GM19463 (cell line): ENCODE data around the gene KDELR1.
"Not testable (repeated sequence)": the region's sequence is repeated elsewhere in the genome, so short reads cannot be mapped to it uniquely, and the experiment has no call there.

Experiments used
- ATAC-seq: cut with Tn5 transposase; IDR thresholded peaks from one replicate; pipeline ENCODE4 v1.9.1; 2021; ENCODE audit warnings: mild to moderate bottlenecking, moderate library complexity; ENCODE audit not compliant: unreplicated experiment

The KDELR1 gene

DNA sequence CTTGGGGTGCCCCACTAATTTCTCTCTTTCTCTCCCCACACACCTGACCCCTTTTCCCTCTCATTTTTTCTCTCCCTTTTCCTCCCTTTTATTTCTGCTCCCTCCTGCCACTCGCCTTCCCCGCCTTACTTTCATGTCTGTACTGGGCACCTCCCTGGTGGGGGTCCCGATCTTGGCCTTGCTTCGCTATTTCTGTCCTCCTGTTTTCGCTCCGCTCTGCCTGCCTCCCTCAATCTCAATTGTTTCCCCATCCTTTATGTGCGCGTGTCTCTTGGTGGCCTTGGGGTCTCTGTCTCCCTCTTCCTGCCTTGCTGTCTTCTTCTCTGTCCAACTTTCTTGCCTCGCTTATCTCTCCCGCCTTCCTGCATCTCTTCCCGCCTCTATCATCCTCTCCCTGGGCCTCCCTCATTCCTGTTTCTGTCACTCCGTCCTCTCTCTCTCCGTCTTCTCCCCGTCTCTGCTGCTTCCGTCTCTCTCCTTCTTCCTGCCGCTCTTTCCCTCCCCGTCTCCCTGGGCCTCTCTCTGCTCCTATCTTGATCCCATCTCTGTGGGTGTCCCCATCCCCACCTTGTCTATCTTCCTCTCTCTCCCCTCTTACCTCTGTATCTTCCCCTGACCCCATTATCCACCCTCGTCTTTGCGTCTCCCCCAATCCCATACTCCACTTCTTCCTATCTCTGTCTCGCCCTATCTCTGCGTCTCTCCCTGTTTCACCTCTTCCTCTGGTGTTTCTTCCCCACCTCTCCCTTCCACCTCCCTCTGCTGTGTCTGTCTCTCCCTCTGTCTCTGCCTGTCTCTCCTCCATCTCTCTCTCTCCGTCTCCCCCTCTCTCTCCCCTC is 6.1 kb upstream of the KDELR1 start:
- no peak for ATAC-seq

GRCh38 chr19:48396824-48397176 is 5.4 kb upstream of the KDELR1 start:
- no peak for ATAC-seq

- ATAC-seq, result no peak
Observed at GRCh38 chr19:48396016-48396823, 4.9 kb upstream of the KDELR1 start.

- ATAC-seq, result no peak
Observed at GRCh38 chr19:48395499-48395898, 4.1 kb upstream of the KDELR1 start.

- ATAC-seq, result no peak
Observed at GRCh38 chr19:48395170-48395455, 3.8 kb upstream of the KDELR1 start.

DNA sequence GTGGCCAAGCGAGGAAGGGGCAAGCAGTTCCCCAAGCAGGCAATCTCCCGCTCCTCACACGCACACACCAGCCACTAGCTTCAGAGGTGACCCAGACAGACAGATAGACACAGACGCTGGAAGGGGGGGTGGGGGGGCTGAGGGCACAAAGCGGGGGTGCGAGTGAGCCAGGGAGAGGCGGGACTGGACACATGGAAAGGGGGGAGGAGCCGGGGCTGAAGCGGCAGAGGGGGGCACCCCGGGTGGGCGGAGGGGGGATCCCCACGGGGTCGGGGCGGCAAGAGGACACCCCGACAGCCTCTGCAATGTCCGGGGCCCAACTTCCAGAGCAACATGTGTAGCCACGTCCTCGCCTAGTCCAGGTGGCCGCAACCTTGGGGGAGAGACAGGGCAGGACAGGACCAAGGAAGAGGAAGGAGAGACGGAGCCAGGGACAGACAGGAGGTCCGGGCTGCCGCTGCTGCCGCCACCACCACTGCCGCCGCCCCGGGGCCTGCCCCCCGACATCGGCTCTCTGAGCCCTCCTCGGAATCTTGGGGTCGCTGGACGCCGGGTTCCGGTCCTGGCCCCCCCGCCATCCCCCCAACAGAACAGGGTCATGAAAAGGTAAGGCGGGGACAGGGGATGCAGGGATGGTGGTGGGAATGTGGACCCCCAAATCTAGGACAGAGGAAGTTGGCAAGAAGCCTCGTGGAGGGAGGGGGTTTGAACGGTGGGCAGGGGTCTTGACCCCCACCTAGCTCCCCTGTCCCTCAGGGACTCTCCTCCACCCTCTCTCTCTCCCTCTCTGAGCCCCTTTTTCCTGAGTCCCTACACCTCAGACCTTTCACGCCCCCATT is 3.2 kb upstream of the KDELR1 start:
- ATAC-seq, result no peak

DNA sequence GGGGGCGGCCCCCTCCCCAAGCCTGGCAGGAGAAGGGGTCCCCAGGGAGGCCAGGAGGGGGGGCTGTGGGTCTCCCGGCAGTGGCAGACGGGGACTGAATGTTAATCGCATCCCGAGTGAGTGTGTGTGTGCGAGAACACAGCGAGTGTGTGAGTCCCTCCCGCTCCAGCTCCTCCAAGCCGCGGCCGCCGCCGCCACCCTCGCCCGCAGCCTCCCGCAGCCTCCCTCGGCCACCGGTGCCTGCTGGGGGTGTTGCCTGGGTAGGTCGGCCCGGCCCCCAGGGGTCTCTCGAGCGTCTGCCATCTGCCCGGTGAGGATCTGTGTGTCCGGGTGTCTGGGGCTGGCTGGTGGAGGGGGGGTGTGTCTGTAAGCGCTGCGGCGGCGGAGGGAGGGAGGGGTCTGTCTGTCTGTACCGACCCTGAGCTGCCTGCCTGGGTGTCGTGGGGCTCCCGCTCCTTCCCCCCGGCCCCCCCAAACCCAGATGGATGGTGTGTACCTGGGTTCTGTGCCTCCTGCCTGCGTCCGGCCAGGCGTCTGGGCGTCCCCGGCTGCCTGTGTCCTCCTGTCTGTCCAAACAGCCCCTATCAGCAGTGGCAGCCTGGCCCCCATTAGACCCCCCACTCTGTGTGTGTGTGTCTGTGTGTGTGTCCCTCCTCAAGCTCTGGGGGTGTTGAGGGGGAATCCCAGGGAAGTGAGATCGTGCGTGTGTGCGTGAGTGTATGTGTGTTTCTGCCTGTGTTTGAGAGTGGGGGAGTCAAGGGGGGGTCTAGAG is 2.4 kb upstream of the KDELR1 start, which contains the start of gene GRIN2D:
Gene GRIN2D, plus strand, starts transcription at position 110 of the 772 bp plus-strand sequence. CDS start 4,725 bp downstream, outside the sequence.
- no peak for ATAC-seq

GRCh38 chr19:48392860-48393558 is 1.7 kb upstream of the KDELR1 start:
- ATAC-seq, result no peak

DNA sequence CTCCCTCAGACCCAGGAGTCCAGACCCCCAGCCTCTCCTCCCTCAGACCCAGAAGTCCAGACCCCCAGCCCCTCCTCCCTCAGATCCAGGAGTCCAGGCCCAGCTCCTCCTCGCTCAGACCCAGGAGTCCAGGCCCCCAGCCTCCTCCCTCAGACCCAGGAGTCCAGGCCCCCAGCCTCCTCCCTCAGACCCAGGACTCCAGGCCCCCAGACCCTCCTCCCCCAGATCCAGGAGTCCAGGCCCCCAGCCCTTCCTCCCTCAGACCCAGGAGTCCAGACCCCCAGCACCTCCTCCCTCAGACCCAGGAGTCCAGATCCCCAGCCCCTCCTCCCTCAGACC is 624 bp upstream of the KDELR1 start:
- not testable (repeated sequence) for ATAC-seq

DNA sequence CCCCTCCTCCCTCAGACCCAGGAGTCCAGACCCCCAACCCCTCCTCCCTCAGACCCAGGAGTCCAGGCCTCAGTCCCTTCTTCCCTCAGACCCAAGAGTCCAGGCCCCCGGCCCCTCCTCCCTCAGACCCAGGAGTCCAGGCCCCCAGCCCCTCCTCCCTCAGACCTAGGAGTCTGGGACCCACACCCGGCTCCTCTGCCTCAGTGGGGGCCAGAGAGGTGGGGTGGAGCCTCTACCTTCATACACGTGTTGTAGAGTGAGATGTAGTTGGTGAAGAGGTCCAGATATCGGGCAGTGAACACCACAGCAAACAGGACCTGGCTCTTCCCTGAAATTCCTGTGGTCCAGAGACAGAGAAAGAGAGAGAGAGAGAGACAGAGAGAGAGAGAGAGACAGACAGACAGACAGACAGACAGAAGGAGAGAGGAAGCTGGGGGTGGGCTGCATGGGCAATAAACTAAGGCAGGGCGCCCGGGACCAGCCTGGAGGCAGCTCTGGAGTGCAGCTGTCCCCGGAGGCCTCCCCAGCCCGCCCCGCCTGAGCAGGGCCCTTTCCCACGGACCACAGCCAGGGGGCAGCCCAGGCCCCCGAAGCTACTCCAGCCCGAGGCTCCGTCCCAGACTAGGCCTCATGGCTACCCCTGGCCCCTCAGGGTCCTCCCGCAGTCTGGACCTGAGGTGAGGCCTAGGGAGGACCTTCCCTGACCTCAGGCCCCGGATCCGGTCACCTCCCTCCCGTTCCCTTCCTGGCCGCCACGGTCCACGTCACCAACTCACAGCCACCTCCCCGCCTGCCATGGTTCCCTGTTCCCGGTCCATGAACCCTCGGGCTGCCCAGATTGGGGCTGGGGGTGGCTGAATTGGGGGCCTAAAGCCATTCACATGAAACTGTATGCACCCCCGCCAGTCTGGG is 907 bp downstream of the KDELR1 start:
- no peak for ATAC-seq

DNA sequence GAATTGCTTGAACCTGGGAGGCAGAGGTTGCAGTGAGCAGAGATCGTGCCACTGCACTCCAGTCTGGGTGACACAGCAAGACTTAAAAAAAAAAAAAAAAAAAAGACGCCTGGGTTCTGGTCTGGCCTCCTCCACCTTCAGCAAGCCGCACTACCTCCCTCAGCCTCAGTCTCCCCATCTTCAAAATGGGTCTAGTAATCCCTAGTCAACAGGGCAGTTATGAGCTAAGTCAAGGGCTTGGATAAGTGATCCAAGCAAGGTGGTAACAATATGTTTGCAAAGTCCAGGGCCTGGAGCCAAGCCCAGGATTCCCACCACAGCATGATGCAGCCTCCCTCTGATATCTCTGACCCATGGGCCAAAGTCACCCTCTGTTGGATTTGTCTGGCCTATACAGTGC is 4.4 kb downstream of the KDELR1 start:
- no peak for ATAC-seq

GRCh38 chr19:48385461-48386087 is 5.8 kb downstream of the KDELR1 start:
- no peak for ATAC-seq

GRCh38 chr19:48382286-48382685 is 9.1 kb downstream of the KDELR1 start:
- ATAC-seq, result no peak

DNA sequence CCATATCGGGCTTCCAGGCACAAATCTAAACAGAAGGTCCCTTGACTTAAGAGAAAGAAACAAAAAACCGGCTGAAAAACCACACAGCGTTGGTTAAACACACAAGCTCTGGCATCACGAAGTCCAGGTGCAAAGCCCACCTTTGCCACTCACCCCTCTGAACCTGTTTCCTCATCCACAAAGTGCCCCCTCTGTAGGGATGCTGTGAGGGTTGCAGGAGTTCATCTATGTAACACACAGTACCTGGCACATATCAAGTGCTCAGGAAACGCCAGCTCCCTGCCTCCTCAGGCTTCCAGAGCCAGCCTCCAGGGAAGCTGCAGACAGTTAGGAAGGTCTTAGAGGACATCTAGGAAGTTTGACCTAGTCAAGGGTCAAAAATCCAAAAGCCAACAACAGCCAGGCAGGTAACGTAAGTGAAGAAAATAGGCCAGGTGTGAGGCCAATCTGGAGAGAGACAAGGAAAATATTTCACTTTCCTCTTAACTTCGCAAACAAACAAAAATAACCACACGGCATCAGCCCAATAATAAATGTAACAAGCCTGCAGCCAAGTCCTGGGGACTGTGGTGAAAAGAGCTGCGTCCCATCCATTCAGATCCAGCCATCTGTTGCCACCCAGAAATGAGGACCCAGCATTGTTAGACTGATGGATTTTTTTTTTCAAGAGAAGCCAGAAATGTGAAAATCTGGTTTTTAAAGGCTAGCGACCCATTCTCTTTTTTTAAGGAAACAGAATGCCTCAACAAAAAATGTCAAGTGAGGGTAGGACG is 10.0 kb downstream of the KDELR1 start:
- ATAC-seq, result no peak

GRCh38 chr19:48379058-48379457 is 12.3 kb downstream of the KDELR1 start:
- ATAC-seq, result no peak

GRCh38 chr19:48378194-48378570 is 13.2 kb downstream of the KDELR1 start:
- no peak for ATAC-seq

DNA sequence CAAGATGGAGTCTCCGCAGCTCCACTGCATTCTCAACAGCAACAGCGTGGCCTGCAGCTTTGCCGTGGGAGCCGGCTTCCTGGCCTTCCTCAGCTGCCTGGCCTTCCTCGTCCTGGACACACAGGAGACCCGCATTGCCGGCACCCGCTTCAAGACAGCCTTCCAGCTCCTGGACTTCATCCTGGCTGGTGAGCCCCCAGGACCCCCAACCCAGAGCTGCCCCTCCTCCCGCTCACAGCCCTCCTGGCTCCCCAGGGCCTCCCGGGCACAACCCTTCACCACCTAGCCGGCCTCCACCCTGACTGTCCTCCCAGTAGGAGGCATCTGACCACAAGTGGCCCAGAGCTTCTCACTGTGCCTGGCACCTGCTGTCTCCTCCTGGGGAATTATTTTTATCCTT is 17.8 kb downstream of the KDELR1 start:
- ATAC-seq, result no peak

GRCh38 chr19:48372904-48373303 is 18.4 kb downstream of the KDELR1 start:
- ATAC-seq, result no peak
